CD4-positive, alpha-beta T cell treated with Interferon alpha-2 for 1 hour (primary cell): ENCODE data around the gene NOTCH2NLA.
"Not testable (repeated sequence)": the region's sequence is repeated elsewhere in the genome, so short reads cannot be mapped to it uniquely, and the experiment has no call there.

Experiments
- DNase-seq, 2 donors: peaks; one replicate each; pipeline ENCODE4 v3.0.0-alpha.2; 2020 to 2022

Gene NOTCH2NLA

DNA sequence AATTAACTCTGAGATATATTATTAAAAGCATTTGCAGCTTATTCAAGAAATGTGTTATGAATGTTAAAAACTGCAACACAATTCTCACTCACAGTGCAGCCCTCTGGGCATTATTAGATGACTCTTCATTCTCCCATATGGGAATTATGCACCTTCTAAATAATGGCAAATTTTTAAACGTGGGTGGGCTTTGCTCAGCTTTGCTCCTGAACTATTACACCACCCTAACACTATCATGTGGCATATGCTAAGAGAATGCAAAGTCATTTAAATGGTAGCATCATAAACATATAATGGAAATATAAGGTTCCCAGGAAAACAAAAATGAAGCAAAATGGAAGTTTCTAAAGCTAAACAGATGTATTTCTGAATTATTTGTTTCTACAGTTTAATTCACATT is 61.5 kb downstream of the NOTCH2NLA start:
- DNase-seq, result not testable (repeated sequence)

DNA sequence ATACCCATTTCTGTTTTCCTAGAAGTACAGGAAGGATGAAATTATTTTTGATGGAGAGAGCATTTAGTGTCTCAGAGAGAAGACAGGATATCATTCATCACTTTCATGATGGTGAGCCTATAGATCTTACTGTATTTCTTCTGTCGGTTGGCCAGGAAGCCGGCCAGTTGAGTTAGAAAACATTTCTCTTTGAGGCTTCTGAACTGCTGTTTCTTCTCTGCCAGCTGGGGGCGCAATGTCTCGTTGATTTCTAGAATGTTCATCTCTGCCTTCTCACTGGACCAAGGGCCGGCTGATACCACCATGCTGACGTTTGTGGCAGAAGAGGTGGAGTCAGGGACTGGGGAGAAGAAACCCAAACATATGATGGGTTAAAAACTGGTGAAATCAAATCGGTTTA is 84.4 kb downstream of the NOTCH2NLA start, which contains the start of gene NBPF10:
Gene NBPF10 (minus strand): TSS at position 340 of the 400 bp plus-strand sequence. CDS start 35 bp downstream, at position 305.
- peak in 1 of 2 donors; percentile 18 for DNase-seq
